Endothelial cell of umbilical vein (primary cell): ENCODE data around the gene ERCC4. TPM values are rescaled to one million over a fixed set of nuclear protein-coding genes. Genes with fewer than 3 reads are reported as not detected.

Experiments used
- BruUV-seq: library from RNA; stranded (reverse); fragments of 400-500 nt; replicated peaks from 2 replicates; lab custom pipeline; 2021; lab: Mats Ljungman, UMichigan
- CTCF ChIA-PET: fragments of 300-600, 350-600 bp; sonication (Branson Sonifier 250); formaldehyde crosslinking; loops from one replicate; lab custom pipeline; 2021; ENCODE audit warnings: antibody characterized with exemption, inconsistent platforms; lab: Charles Lee
- POLR2A ChIA-PET: fragments of 300-600, 350-600 bp; sonication (Branson Sonifier 250); formaldehyde crosslinking; loops from one replicate; lab custom pipeline; 2021; ENCODE audit warnings: antibody characterized with exemption, inconsistent platforms; lab: Charles Lee
- DNase-seq: peaks from one replicate; pipeline ENCODE4 v3.0.0-alpha.2; 2011; ENCODE audit warnings: low read depth, low spot score
- FAIRE-seq: peaks from 2 replicates; lab custom pipeline; 2011; peaks lifted over from hg19 to GRCh38; lab: Jason Lieb, UNC
- H2AFZ ChIP-seq: 2 replicates; pipeline ENCODE4 v1.6.0; 2012; ENCODE audit warnings: low read depth, low read length, control low read depth, inconsistent platforms
- H3K27ac ChIP-seq: 2 replicates; pipeline ENCODE4 v1.5.1; 2011; ENCODE audit warnings: low read depth, mild to moderate bottlenecking, control low read depth, low read length, moderate library complexity; ENCODE audit not compliant: insufficient read depth
- H3K27me3 ChIP-seq, 2 experiments: 2 replicates each; pipeline versions ENCODE4 v1.6.0 to v1.6.1; 2011; ENCODE audit warnings: low read length in 2 of 2, mixed read lengths in 1 of 2; ENCODE audit not compliant: control insufficient read depth in 2 of 2, insufficient read depth in 2 of 2
- H3K36me3 ChIP-seq, 2 experiments: 2 replicates in 1 of 2; 3 replicates in 1 of 2; pipeline ENCODE4 v1.5.1; 2011; ENCODE audit warnings: low read length in 2 of 2, mild to moderate bottlenecking in 1 of 2, moderate library complexity in 1 of 2; ENCODE audit not compliant: control insufficient read depth in 2 of 2, insufficient read depth in 2 of 2; ENCODE audit errors: extremely low read depth in 1 of 2
- H3K4me1 ChIP-seq: 3 replicates; pipeline ENCODE4 v1.5.1; 2011; ENCODE audit warnings: mild to moderate bottlenecking, low read length; ENCODE audit not compliant: control insufficient read depth, insufficient read depth; ENCODE audit errors: extremely low read depth
- H3K4me2 ChIP-seq: 2 replicates; pipeline ENCODE4 v1.6.1; 2011; ENCODE audit warnings: low read length, control low read depth, mixed read lengths; ENCODE audit not compliant: insufficient read depth
- H3K4me3 ChIP-seq, 3 experiments: fragments of 200-600 bp in 1 of 3; sonication (generic), shearing (Covaris generic) in 1 of 3; replicated peaks in 1 of 3; 2 replicates each; pipeline ENCODE4 v1.5.1; 2011 to 2016; ENCODE audit warnings: control low read depth in 3 of 3, low read length in 3 of 3, mild to moderate bottlenecking in 2 of 3, inconsistent platforms in 1 of 3, low read depth in 1 of 3, moderate library complexity in 1 of 3; ENCODE audit not compliant: insufficient read depth in 1 of 3
- H3K79me2 ChIP-seq: 2 replicates; pipeline ENCODE4 v1.6.0; 2012; ENCODE audit warnings: low read length, inconsistent platforms; ENCODE audit not compliant: control insufficient read depth, insufficient read depth
- H3K9ac ChIP-seq: replicated peaks from 2 replicates; pipeline ENCODE3; 2011; ENCODE audit warnings: low read length, control low read depth; ENCODE audit not compliant: insufficient read depth; ENCODE audit errors: extremely low read depth
- H3K9me1 ChIP-seq: replicated peaks from 3 replicates; pipeline ENCODE4 v1.6.0; 2011; ENCODE audit warnings: mild to moderate bottlenecking, low read length; ENCODE audit not compliant: control insufficient read depth, insufficient read depth; ENCODE audit errors: extremely low read depth
- H3K9me3 ChIP-seq: replicated peaks from 2 replicates; pipeline ENCODE4 v1.5.1; 2012; ENCODE audit warnings: low read length, inconsistent platforms; ENCODE audit not compliant: control insufficient read depth, insufficient read depth
- H4K20me1 ChIP-seq: replicated peaks from 2 replicates; pipeline ENCODE3; 2011; ENCODE audit warnings: mild to moderate bottlenecking, low read length; ENCODE audit not compliant: control insufficient read depth, insufficient read depth; ENCODE audit errors: extremely low read depth
- CTCF ChIP-seq, 2 donors: IDR thresholded peaks; 1 replicate in 1 of 2; 2 replicates in 1 of 2; pipeline ENCODE4 v1.5.1; 2011; ENCODE audit warnings: low read length in 2 of 2, mild to moderate bottlenecking in 2 of 2, moderate library complexity in 2 of 2, control low read depth in 1 of 2, inconsistent platforms in 1 of 2, low read depth in 1 of 2; ENCODE audit not compliant: insufficient read depth in 1 of 2; ENCODE audit errors: extremely low read depth in 1 of 2
- EZH2 ChIP-seq: IDR thresholded peaks from 2 replicates; pipeline ENCODE4 v1.6.1; 2012; ENCODE audit warnings: borderline replicate concordance, low read depth, mild to moderate bottlenecking, moderate library complexity, low read length, inconsistent platforms; ENCODE audit not compliant: severe bottlenecking
- FOS ChIP-seq: IDR thresholded peaks from 2 replicates; pipeline ENCODE4 v1.6.1; 2011; ENCODE audit warnings: mild to moderate bottlenecking, low read length, moderate library complexity, borderline replicate concordance; ENCODE audit not compliant: insufficient read depth
- GATA2 ChIP-seq: IDR thresholded peaks from 2 replicates; pipeline ENCODE4 v1.7.0; 2011; ENCODE audit warnings: low read depth, mild to moderate bottlenecking, moderate library complexity, mixed read lengths, low read length; ENCODE audit not compliant: insufficient read length, insufficient read depth
- JUN ChIP-seq: IDR thresholded peaks from 2 replicates; pipeline ENCODE4 v1.6.1; 2011; ENCODE audit warnings: borderline replicate concordance, low read depth; ENCODE audit not compliant: insufficient read length, insufficient read depth
- MAX ChIP-seq: IDR thresholded peaks from 2 replicates; pipeline ENCODE4 v1.6.1; 2011; ENCODE audit not compliant: insufficient read depth, insufficient read length
- MYC ChIP-seq: IDR thresholded peaks from one replicate; pipeline ENCODE4 v1.6.1; 2011; ENCODE audit warnings: mild to moderate bottlenecking, low read depth, low read length
- POLR2A ChIP-seq: IDR thresholded peaks from 2 replicates; pipeline ENCODE4 v1.6.1; 2012; ENCODE audit warnings: low read depth, mild to moderate bottlenecking, control low read depth, low read length
- POLR2AphosphoS5 ChIP-seq: IDR thresholded peaks from 2 replicates; pipeline ENCODE4 v1.6.1; 2012; ENCODE audit warnings: low read depth, mild to moderate bottlenecking, control low read depth, low read length, moderate library complexity; ENCODE audit not compliant: insufficient read depth
- dilution Hi-C: fragments of 300-500 bp; cut with MboI; formaldehyde crosslinking; loops from one replicate; pipeline ENCODE4 v1.15.0; 2019; ENCODE audit warnings: low sequenced_read_pairs; ENCODE audit not compliant: extremely low pct_ligation_motif_present
- intact Hi-C: fragments of 100-400 bp; cut with micrococcal nuclease; formaldehyde crosslinking; loops from one replicate; pipeline ENCODE4 v1.10.0; 2022
- polyA plus RNA-seq, 4 experiments: library from polyadenylated mRNA; depleted of rRNA in 3 of 4; stranded (reverse) in 3 of 4; unstranded in 1 of 4; fragments of >200 nt; gene quantifications; 2 replicates each; pipeline versions ENCODE4 v1.2.1 to v1.2.3, GENCODE V29; 2011 to 2012; ENCODE audit warnings: missing spikeins in 1 of 4
- total RNA-seq: library from RNA; stranded (reverse); gene quantifications from 2 replicates; pipeline ENCODE4 v1.2.3, GENCODE V29; 2021

The ERCC4 gene
- total and polyA plus RNA-seq, 2 donors (not counting 3 experiments of a cell fraction or from before 2014, with no cell fraction given) = 4.9 to 17.1 TPM

- Histone ChIP-seq H3K4me2 (no peak overlapping the region), H3K9ac (no peak overlapping the region), H3K36me3 (peaks cover 0 to 1% of the 10 kb centered on the region in 2 experiments), H3K4me1 (peaks cover 14% of the 10 kb centered on the region), H3K9me1 (no peaks in the 10 kb centered on the region), H3K9me3 (no peaks in the 10 kb centered on the region), H3K79me2 (no peaks in the 10 kb centered on the region), H3K27ac (no peak overlapping the region), H3K4me3 (no peak overlapping the region), H3K27me3 (no peaks in the 10 kb centered on the region), H4K20me1 (no peaks in the 10 kb centered on the region), H2AFZ (no peak overlapping the region)
- intact Hi-C loops = loop anchor here (10.0 kb wide), 1 partner anchor 331 kb away; no protein-coding TSS in a partner anchor
- POLR2A ChIA-PET = no interaction called here
- dilution Hi-C loops = no loop called here
- BruUV-seq = no TSS peak
- CTCF ChIA-PET = no interaction called here
- FAIRE-seq (no peak), DNase-seq (peak; percentile 30)
- TF ChIP-seq CTCF (IDR thresholded peaks at IDR 0.05; ENCODE audit: extremely low read depth in 1 of 2, insufficient read depth in 1 of 2, low read depth in 1 of 2, low read length in 2 of 2) (no peak), EZH2 (no peak), MYC (no peak)
Observed at GRCh38 chr16:13953501-13953900, 33.5 kb downstream of the ERCC4 start.

- Histone ChIP-seq H3K36me3 (no peaks in the 10 kb centered on the region), H2AFZ (no peak overlapping the region), H3K9me3 (no peaks in the 10 kb centered on the region), H3K4me2 (peak overlapping the region; percentile 54), H4K20me1 (no peaks in the 10 kb centered on the region), H3K27ac (peak overlapping the region; percentile 88), H3K9ac (no peak overlapping the region), H3K9me1 (no peaks in the 10 kb centered on the region), H3K79me2 (no peaks in the 10 kb centered on the region), H3K4me1 (peaks cover 16% of the 10 kb centered on the region), H3K27me3 (no peaks in the 10 kb centered on the region), H3K4me3 (no peak overlapping the region)
- intact Hi-C loops (loop anchor here (1.0 to 10.0 kb wide), 6 partner anchors 46 to 328 kb away; partner anchors contain the start of gene MRTFB), dilution Hi-C loops (no loop called here)
- FAIRE-seq = no peak
- CTCF ChIA-PET = interaction anchor here (0.6 to 1.3 kb wide), 5 partner anchors 9 to 210 kb away, joined by 3 to 4 read pairs (median 3); partner anchors contain the start of gene ERCC4
- no peak for DNase-seq
- POLR2A ChIA-PET = no interaction called here
- BruUV-seq = no TSS peak
- TF ChIP-seq EZH2 = no peak
- TF ChIP-seq GATA2 = no peak
- TF ChIP-seq JUN = no peak
- no peak for TF ChIP-seq MYC
- no peak for TF ChIP-seq POLR2AphosphoS5
- TF ChIP-seq CTCF (IDR thresholded peaks at IDR 0.05; ENCODE audit: extremely low read depth in 1 of 2, insufficient read depth in 1 of 2, low read depth in 1 of 2, low read length in 2 of 2) = no peak
- no peak for TF ChIP-seq FOS
- TF ChIP-seq POLR2A = no peak
- TF ChIP-seq MAX = no peak
Observed at GRCh38 chr16:13956635-13957196, 36.8 kb downstream of the ERCC4 start.
